Thoracic aorta (tissue), 2 donors: ENCODE results near the gene MTHFD1L. TPM values are rescaled to one million over a fixed set of nuclear protein-coding genes. Genes with fewer than 3 reads are reported as not detected.
"Not testable (repeated sequence)": the region's sequence is repeated elsewhere in the genome, so short reads cannot be mapped to it uniquely, and the experiment has no call there.

Source experiments
- ATAC-seq: fragments of 150-250 bp; one replicate; pipeline ENCODE4 v1.8.0; 2017; ENCODE audit warnings: low read depth; ENCODE audit not compliant: insufficient number of reproducible peaks, low FRiP score
- DNase-seq: peaks from one replicate; pipeline ENCODE4 v3.0.0-alpha.2; 2020; ENCODE audit warnings: low spot score
- H3K27ac ChIP-seq, 2 donors: fragments of 200-600 bp; sonication (generic); 1 replicate in 1 of 2; 2 replicates in 1 of 2; pipeline ENCODE4 v1.5.1; 2016; ENCODE audit warnings: mild to moderate bottlenecking in 2 of 2, moderate library complexity in 2 of 2
- H3K27me3 ChIP-seq: fragments of 200-600 bp; sonication (generic); replicated peaks from 2 replicates; pipeline ENCODE4 v1.6.0; 2016; ENCODE audit warnings: mild to moderate bottlenecking; ENCODE audit not compliant: insufficient read depth
- H3K36me3 ChIP-seq: fragments of 200-600 bp; sonication (generic); one replicate; pipeline ENCODE4 v1.5.1; 2016
- H3K4me1 ChIP-seq, 2 donors: fragments of 200-600 bp; sonication (generic); 1 replicate in 1 of 2; 2 replicates in 1 of 2; pipeline versions ENCODE4 v1.5.1 to v1.6.0; 2016; ENCODE audit warnings: low read depth in 2 of 2, mild to moderate bottlenecking in 1 of 2; ENCODE audit not compliant: control insufficient read depth in 1 of 2
- H3K4me3 ChIP-seq: fragments of 200-600 bp; sonication (generic); 2 replicates; pipeline ENCODE4 v1.5.1; 2016; ENCODE audit warnings: mild to moderate bottlenecking
- H3K9me3 ChIP-seq: fragments of 200-600 bp; sonication (generic); 2 replicates; pipeline ENCODE4 v1.5.1; 2016
- CTCF ChIP-seq: fragments of 200-600 bp; sonication (generic); IDR thresholded peaks from one replicate; pipeline ENCODE4 v1.5.1; 2019; ENCODE audit warnings: antibody characterized with exemption
- total RNA-seq, 2 donors: library from RNA; depleted of rRNA; stranded (reverse); fragments of >200 nt; gene quantifications; one replicate each; pipeline versions ENCODE4 v1.1.0 to v1.2.3, GENCODE V29; 2016

The MTHFD1L gene
- total RNA-seq, 2 donors from 2014 or later = 52.8 to 77.3 TPM

- Histone ChIP-seq H3K27me3 (no peaks in the 10 kb centered on the region), H3K27ac (no peak overlapping the region), H3K4me1 (no peaks in the 10 kb centered on the region), H3K36me3 (no peaks in the 10 kb centered on the region), H3K9me3 (no peaks in the 10 kb centered on the region), H3K4me3 (no peak overlapping the region)
- ATAC-seq (no peak), DNase-seq (no peak)
- no peak for TF ChIP-seq CTCF
Measured at GRCh38 chr6:151111670-151112069, 246.2 kb downstream of the MTHFD1L start.

DNA sequence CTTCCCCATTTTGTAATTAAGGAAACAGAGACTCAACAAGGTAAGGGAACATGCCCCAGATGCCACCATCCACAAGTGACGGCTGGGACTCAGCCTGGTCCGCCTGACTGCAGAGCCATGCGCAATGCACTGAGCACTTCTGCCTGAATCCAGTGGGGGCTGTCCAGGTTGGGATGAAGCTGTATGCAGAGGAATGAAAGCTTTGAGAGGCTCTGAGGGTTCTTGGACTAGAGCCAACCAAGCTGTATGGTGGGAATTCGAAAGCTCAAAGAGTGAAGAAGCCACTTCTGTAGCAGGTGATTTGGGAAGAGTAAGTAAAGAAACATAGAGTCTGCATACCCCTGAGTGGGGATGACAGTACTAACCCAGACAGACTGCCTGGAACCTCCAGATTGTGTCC lies 246.6 kb downstream of the MTHFD1L start:
- Histone ChIP-seq H3K9me3 (no peaks in the 10 kb centered on the region), H3K27ac (no peak overlapping the region), H3K27me3 (no peaks in the 10 kb centered on the region), H3K4me1 (no peaks in the 10 kb centered on the region), H3K36me3 (no peaks in the 10 kb centered on the region), H3K4me3 (no peak overlapping the region)
- no peak for TF ChIP-seq CTCF
- no peak for ATAC-seq
- no peak for DNase-seq

DNA sequence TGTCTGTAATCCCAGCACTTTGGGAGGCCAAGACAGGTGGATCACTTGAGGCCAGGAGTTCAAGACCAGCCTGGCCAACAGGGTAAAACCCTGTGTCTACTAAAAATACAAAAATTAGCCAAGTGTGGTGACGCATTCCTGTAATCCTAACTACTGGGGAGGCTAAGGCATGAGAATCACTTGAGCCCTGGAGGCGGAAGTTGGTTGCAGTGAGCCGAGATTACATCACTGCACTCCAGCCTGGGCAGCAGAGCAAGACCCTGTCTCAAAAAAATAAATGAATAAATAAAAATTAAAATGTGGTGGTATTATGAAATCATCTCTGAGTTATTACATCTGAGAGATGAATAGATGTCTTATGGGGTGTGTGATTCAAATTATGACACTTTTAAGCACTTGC lies 247.4 kb downstream of the MTHFD1L start:
- not testable (repeated sequence) for H3K4me1 ChIP-seq, H3K27ac ChIP-seq, H3K36me3 ChIP-seq, H3K9me3 ChIP-seq, H3K27me3 ChIP-seq, H3K4me3 ChIP-seq, DNase-seq, ATAC-seq

- Histone ChIP-seq H3K36me3 (no peaks in the 10 kb centered on the region), H3K4me3 (no peak overlapping the region), H3K4me1 (no peaks in the 10 kb centered on the region), H3K27me3 (no peaks in the 10 kb centered on the region), H3K27ac (no peak overlapping the region), H3K9me3 (no peaks in the 10 kb centered on the region)
- DNase-seq (no peak), ATAC-seq (no peak)
- no peak for TF ChIP-seq CTCF
Measured at GRCh38 chr6:151113641-151114040, 248.1 kb downstream of the MTHFD1L start.

DNA sequence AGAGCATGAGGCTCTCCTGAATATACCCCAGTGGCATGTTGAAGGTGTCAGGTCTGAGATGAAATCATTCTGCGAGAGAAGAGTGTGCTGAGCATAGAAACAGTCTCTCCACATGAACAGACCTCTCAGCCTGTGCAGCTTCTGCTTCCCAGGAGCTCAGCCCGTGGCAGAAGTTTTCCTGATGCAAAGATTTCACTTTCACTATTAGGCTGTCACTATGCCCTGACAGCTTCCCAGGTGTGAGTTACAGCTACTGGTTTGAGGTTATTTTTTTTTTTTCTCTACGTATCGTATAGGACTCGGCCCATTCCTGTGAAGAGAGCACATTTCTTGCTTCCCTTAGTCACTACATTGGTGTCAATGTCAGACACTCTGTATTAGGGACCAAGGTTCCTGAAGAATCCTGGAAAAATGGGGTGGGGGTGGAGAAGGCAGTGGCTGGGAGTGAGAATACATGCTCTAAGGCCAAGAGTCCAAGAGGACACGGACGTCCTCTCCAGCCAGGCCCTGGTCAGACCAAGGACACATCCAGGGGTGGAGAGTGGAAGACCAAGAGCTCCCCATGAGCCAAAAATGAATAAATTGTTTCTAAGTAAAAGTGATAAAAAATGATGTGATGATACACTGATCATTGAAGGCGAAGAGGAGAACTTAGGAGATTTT lies 253.1 kb downstream of the MTHFD1L start:
- Histone ChIP-seq H3K27ac (no peak overlapping the region), H3K9me3 (no peaks in the 10 kb centered on the region)
- no peak for ATAC-seq

More for the DNA sequence above, 253.1 kb downstream of the MTHFD1L start:
- H3K4me1 ChIP-seq = no peaks in the 10 kb centered on the region
- H3K36me3 ChIP-seq = no peaks in the 10 kb centered on the region
- no peak for TF ChIP-seq CTCF
- DNase-seq = no peak
- H3K27me3 ChIP-seq = no peaks in the 10 kb centered on the region
- no peak overlapping the region for H3K4me3 ChIP-seq
